Fibroblast of the aortic adventitia (primary cell): ENCODE results near the gene KCNQ4. TPM values are rescaled to one million over a fixed set of nuclear protein-coding genes. Genes with fewer than 3 reads are reported as not detected.

ENCODE experiments used
- DNase-seq: peaks from one replicate; pipeline ENCODE4 v3.0.0-alpha.2; 2010; ENCODE audit warnings: low read depth
- H3K4me3 ChIP-seq: 2 replicates; pipeline ENCODE4 v1.5.1; 2011; ENCODE audit warnings: low read depth, mild to moderate bottlenecking, control low read depth, low read length, moderate library complexity
- CTCF ChIP-seq: IDR thresholded peaks from 2 replicates; pipeline ENCODE4 v1.5.1; 2011; ENCODE audit warnings: mild to moderate bottlenecking, low read length, control low read depth, inconsistent platforms; ENCODE audit not compliant: insufficient read depth
- total RNA-seq: library from RNA; depleted of rRNA; stranded (reverse); fragments of >200 nt; gene quantifications from 2 replicates; pipeline ENCODE4 v1.2.3, GENCODE V29; 2012; ENCODE audit warnings: low replicate concordance

The KCNQ4 gene
- total RNA-seq = not detected in 2 replicates

GRCh38 chr1:40783001-40783905, at the start of gene KCNQ4:
Gene KCNQ4, plus strand, starts transcription at chr1:40783787. Its CDS starts 307 bp downstream, at chr1:40784094.
- DNase-seq = no peak
- peak within 1 kb of the TSS; percentile 42 for H3K4me3 ChIP-seq
- no peak for TF ChIP-seq CTCF

- no peak for TF ChIP-seq CTCF
- H3K4me3 ChIP-seq = no peak overlapping the region
- DNase-seq = no peak
These were observed 48.5 kb upstream of the KCNQ4 start for GRCh38 chr1:40734882-40735628.

GRCh38 chr1:40736085-40736531, 47.5 kb upstream of the KCNQ4 start:
- no peak for TF ChIP-seq CTCF
- peak; percentile 58 for DNase-seq
- no peak overlapping the region for H3K4me3 ChIP-seq

GRCh38 chr1:40738831-40739230, 44.8 kb upstream of the KCNQ4 start:
- H3K4me3 ChIP-seq = no peak overlapping the region
- DNase-seq = no peak
- no peak for TF ChIP-seq CTCF

GRCh38 chr1:40739455-40740008, 44.1 kb upstream of the KCNQ4 start:
- DNase-seq = no peak
- TF ChIP-seq CTCF = no peak
- no peak overlapping the region for H3K4me3 ChIP-seq

- no peak overlapping the region for H3K4me3 ChIP-seq
- no peak for TF ChIP-seq CTCF
- DNase-seq = no peak
These were observed 43.3 kb upstream of the KCNQ4 start for GRCh38 chr1:40740039-40740996.
